ENCODE results near the gene CFAP251.

- TF ChIP-seq CTCF (conservative IDR thresholded peaks at IDR 0.05; ENCODE audit: low read depth, low read length) (no peak), EZH2 (IDR thresholded peaks at IDR 0.05; ENCODE audit: borderline replicate concordance, low read depth, low read length, poor library complexity, severe bottlenecking) (no peak)
Measured at GRCh38 chr12:122040579-122041386, 122.4 kb downstream of the CFAP251 start.
